Neural cell (in vitro differentiated cells): ENCODE results near the gene ACTR1A. TPM values are rescaled to one million over a fixed set of nuclear protein-coding genes. Genes with fewer than 3 reads are reported as not detected.

Source experiments
- H2AFZ ChIP-seq: fragments of 200-600, 300-800 bp; sonication (generic), shearing (Covaris generic); 2 replicates; pipeline ENCODE4 v1.6.0; 2014; ENCODE audit warnings: low read depth, mild to moderate bottlenecking, antibody characterized with exemption, low read length, moderate library complexity
- H3F3A ChIP-seq: fragments of 200-600 bp; shearing (Covaris generic); 2 replicates; pipeline ENCODE4 v1.6.1; 2016; ENCODE audit warnings: mild to moderate bottlenecking, moderate library complexity, mixed read lengths, antibody characterized with exemption, low read length; ENCODE audit not compliant: insufficient read depth, poor library complexity, severe bottlenecking
- H3K27ac ChIP-seq: fragments of 200-600, 300-800 bp; sonication (generic), shearing (Covaris generic); 2 replicates; pipeline ENCODE4 v1.5.1; 2014; ENCODE audit warnings: mild to moderate bottlenecking, low read length, moderate library complexity
- H3K27me3 ChIP-seq: fragments of 300-800, 200-600 bp; sonication (generic), shearing (Covaris generic); 2 replicates; pipeline ENCODE4 v1.6.0; 2014; ENCODE audit warnings: mild to moderate bottlenecking, low read depth, low read length, moderate library complexity; ENCODE audit not compliant: insufficient read depth
- H3K36me3 ChIP-seq: fragments of 300-800, 200-600 bp; sonication (generic), shearing (Covaris generic); 2 replicates; pipeline ENCODE4 v1.5.1; 2014; ENCODE audit warnings: mild to moderate bottlenecking, antibody characterized with exemption, low read length, moderate library complexity; ENCODE audit not compliant: insufficient read depth
- H3K4me2 ChIP-seq: fragments of 300-800, 200-600 bp; sonication (generic), shearing (Covaris generic); 2 replicates; pipeline ENCODE4 v1.6.0; 2014; ENCODE audit warnings: mild to moderate bottlenecking, low read length
- H3K4me3 ChIP-seq: fragments of 300-800, 200-600 bp; sonication (generic), shearing (Covaris generic); 2 replicates; pipeline ENCODE4 v1.5.1; 2014; ENCODE audit warnings: mild to moderate bottlenecking, low read length, moderate library complexity
- H3K79me2 ChIP-seq: fragments of 200-600 bp; shearing (Covaris generic); replicated peaks from 2 replicates; pipeline ENCODE4 v1.6.0; 2014; ENCODE audit warnings: mild to moderate bottlenecking, low read length, moderate library complexity; ENCODE audit not compliant: insufficient read depth
- H3K9ac ChIP-seq: fragments of 300-800, 200-600 bp; sonication (generic), shearing (Covaris generic); 2 replicates; pipeline ENCODE4 v1.6.1; 2016; ENCODE audit warnings: mild to moderate bottlenecking, low read length, mixed read lengths
- H3K9me2 ChIP-seq: fragments of 200-600 bp; shearing (Covaris generic); 2 replicates; pipeline ENCODE4 v1.6.1; 2016; ENCODE audit warnings: mild to moderate bottlenecking, low read length, mixed read lengths; ENCODE audit not compliant: insufficient read depth
- H3K9me3 ChIP-seq: fragments of 200-600, 300-800 bp; sonication (generic), shearing (Covaris generic); 2 replicates; pipeline ENCODE4 v1.6.1; 2016; ENCODE audit warnings: mild to moderate bottlenecking, mixed run types, low read length, moderate library complexity, mixed read lengths
- H4K20me1 ChIP-seq: fragments of 200-600 bp; shearing (Covaris generic); 2 replicates; pipeline ENCODE4 v1.6.1; 2016; ENCODE audit warnings: mild to moderate bottlenecking, mixed run types; ENCODE audit not compliant: insufficient read depth
- CTCF ChIP-seq: fragments of 450-650 bp; IDR thresholded peaks from 2 replicates; pipeline ENCODE4 v1.5.1; 2014; ENCODE audit warnings: antibody characterized with exemption, mild to moderate bottlenecking, moderate library complexity; ENCODE audit not compliant: poor library complexity, severe bottlenecking
- EP300 ChIP-seq: fragments of 450-650 bp; conservative IDR thresholded peaks from 2 replicates; pipeline ENCODE4 v1.6.1; 2014; ENCODE audit warnings: antibody characterized with exemption, mild to moderate bottlenecking, moderate library complexity; ENCODE audit not compliant: poor library complexity, severe bottlenecking
- EZH2 ChIP-seq: fragments of 200-600, 300-800 bp; shearing (Covaris generic), sonication (generic); IDR thresholded peaks from 2 replicates; pipeline ENCODE4 v1.6.1; 2014; ENCODE audit warnings: antibody characterized with exemption, low read length, borderline replicate concordance, mild to moderate bottlenecking; ENCODE audit not compliant: insufficient read depth, poor library complexity, severe bottlenecking
- MXI1 ChIP-seq: fragments of 450-650 bp; conservative IDR thresholded peaks from 2 replicates; pipeline ENCODE4 v1.6.1; 2014; ENCODE audit warnings: antibody characterized with exemption, mild to moderate bottlenecking; ENCODE audit not compliant: poor library complexity, severe bottlenecking
- POLR2AphosphoS5 ChIP-seq: IDR thresholded peaks from 2 replicates; pipeline ENCODE4 v1.6.1; 2012
- RAD21 ChIP-seq: fragments of 450-650 bp; conservative IDR thresholded peaks from 2 replicates; pipeline ENCODE4 v1.6.1; 2014; ENCODE audit warnings: antibody characterized with exemption, mild to moderate bottlenecking, moderate library complexity
- REST ChIP-seq: IDR thresholded peaks from 2 replicates; pipeline ENCODE4 v1.6.1; 2012; ENCODE audit warnings: borderline replicate concordance
- SMC3 ChIP-seq: fragments of 450-650 bp; conservative IDR thresholded peaks from 2 replicates; pipeline ENCODE4 v1.6.1; 2014; ENCODE audit warnings: antibody characterized with exemption, mild to moderate bottlenecking, moderate library complexity; ENCODE audit not compliant: poor library complexity
- TAF1 ChIP-seq: IDR thresholded peaks from 2 replicates; pipeline ENCODE4 v1.6.1; 2012; ENCODE audit warnings: low read depth
- polyA plus RNA-seq: library from polyadenylated mRNA; depleted of rRNA; stranded (reverse); fragments of >200 nt; gene quantifications from 2 replicates; pipeline ENCODE4 v1.2.3, GENCODE V29; 2014

ACTR1A gene
- polyA plus RNA-seq, 1 donor from 2014 or later = 316 TPM

GRCh38 chr10:102467971-102468438 is 34.5 kb downstream of the ACTR1A start:
- no peaks in the 10 kb centered on the region for H3K36me3 ChIP-seq
- no peaks in the 10 kb centered on the region for H3F3A ChIP-seq
- no peaks in the 10 kb centered on the region for H3K27me3 ChIP-seq
- H4K20me1 ChIP-seq = no peaks in the 10 kb centered on the region
- H3K79me2 ChIP-seq = no peaks in the 10 kb centered on the region
- H3K9me3 ChIP-seq = no peaks in the 10 kb centered on the region
- H3K9me2 ChIP-seq = no peaks in the 10 kb centered on the region
- H3K4me2 ChIP-seq = no peak overlapping the region
- H3K27ac ChIP-seq = no peak overlapping the region
- no peak overlapping the region for H2AFZ ChIP-seq
- H3K9ac ChIP-seq = no peak overlapping the region
- TF ChIP-seq POLR2AphosphoS5 (no peak), EP300 (no peak), MXI1 (no peak), REST (no peak), TAF1 (no peak), EZH2 (no peak), CTCF (no peak), RAD21 (no peak), SMC3 (no peak)
- no peak overlapping the region for H3K4me3 ChIP-seq

GRCh38 chr10:102467318-102467717 is 35.2 kb downstream of the ACTR1A start:
- no peaks in the 10 kb centered on the region for H3K36me3 ChIP-seq
- H3K27ac ChIP-seq = no peak overlapping the region
- no peak overlapping the region for H3K9ac ChIP-seq
- no peaks in the 10 kb centered on the region for H3K9me3 ChIP-seq
- no peaks in the 10 kb centered on the region for H3K79me2 ChIP-seq
- no peak overlapping the region for H3K4me3 ChIP-seq
- TF ChIP-seq REST (no peak), CTCF (no peak), POLR2AphosphoS5 (no peak), MXI1 (no peak), RAD21 (no peak), SMC3 (no peak), TAF1 (no peak), EZH2 (no peak), EP300 (no peak)
- H4K20me1 ChIP-seq = no peaks in the 10 kb centered on the region
- H3K27me3 ChIP-seq = no peaks in the 10 kb centered on the region
- no peaks in the 10 kb centered on the region for H3F3A ChIP-seq
- H3K4me2 ChIP-seq = no peak overlapping the region
- H3K9me2 ChIP-seq = no peaks in the 10 kb centered on the region
- H2AFZ ChIP-seq = no peak overlapping the region
